Ishikawa (cell line): ENCODE measurements around the gene IL36A.

Experiments used
- CREB1 ChIP-seq: IDR thresholded peaks from 2 replicates; pipeline ENCODE4 v1.6.1; 2012; ENCODE audit warnings: low read depth
- EGR1 ChIP-seq: IDR thresholded peaks from 2 replicates; pipeline ENCODE4 v1.6.1; 2012
- EP300 ChIP-seq: IDR thresholded peaks from 2 replicates; pipeline ENCODE4 v1.6.1; 2012; ENCODE audit warnings: borderline replicate concordance
- RAD21 ChIP-seq: IDR thresholded peaks from 2 replicates; pipeline ENCODE4 v1.6.1; 2012; ENCODE audit warnings: low read depth
- USF1 ChIP-seq: IDR thresholded peaks from 2 replicates; pipeline ENCODE4 v1.6.1; 2012
- ZBTB7A ChIP-seq: IDR thresholded peaks from 2 replicates; pipeline ENCODE4 v1.6.1; 2012; ENCODE audit warnings: low read depth
- TF ChIP-seq, protein P1 (sequence below): IDR thresholded peaks from 2 replicates; pipeline ENCODE4 v1.6.1; 2012; ENCODE audit warnings: low read depth, mild to moderate bottlenecking
- TF ChIP-seq, protein P2 (sequence below): IDR thresholded peaks from 2 replicates; pipeline ENCODE4 v1.6.1; 2012

Gene IL36A

GRCh38 chr2:113057117-113057516 is 51.9 kb downstream of the IL36A start:
- TF ChIP-seq ZBTB7A, result no peak
- TF ChIP-seq, protein P1, sequence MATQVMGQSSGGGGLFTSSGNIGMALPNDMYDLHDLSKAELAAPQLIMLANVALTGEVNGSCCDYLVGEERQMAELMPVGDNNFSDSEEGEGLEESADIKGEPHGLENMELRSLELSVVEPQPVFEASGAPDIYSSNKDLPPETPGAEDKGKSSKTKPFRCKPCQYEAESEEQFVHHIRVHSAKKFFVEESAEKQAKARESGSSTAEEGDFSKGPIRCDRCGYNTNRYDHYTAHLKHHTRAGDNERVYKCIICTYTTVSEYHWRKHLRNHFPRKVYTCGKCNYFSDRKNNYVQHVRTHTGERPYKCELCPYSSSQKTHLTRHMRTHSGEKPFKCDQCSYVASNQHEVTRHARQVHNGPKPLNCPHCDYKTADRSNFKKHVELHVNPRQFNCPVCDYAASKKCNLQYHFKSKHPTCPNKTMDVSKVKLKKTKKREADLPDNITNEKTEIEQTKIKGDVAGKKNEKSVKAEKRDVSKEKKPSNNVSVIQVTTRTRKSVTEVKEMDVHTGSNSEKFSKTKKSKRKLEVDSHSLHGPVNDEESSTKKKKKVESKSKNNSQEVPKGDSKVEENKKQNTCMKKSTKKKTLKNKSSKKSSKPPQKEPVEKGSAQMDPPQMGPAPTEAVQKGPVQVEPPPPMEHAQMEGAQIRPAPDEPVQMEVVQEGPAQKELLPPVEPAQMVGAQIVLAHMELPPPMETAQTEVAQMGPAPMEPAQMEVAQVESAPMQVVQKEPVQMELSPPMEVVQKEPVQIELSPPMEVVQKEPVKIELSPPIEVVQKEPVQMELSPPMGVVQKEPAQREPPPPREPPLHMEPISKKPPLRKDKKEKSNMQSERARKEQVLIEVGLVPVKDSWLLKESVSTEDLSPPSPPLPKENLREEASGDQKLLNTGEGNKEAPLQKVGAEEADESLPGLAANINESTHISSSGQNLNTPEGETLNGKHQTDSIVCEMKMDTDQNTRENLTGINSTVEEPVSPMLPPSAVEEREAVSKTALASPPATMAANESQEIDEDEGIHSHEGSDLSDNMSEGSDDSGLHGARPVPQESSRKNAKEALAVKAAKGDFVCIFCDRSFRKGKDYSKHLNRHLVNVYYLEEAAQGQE, result no peak
- TF ChIP-seq, protein P2, sequence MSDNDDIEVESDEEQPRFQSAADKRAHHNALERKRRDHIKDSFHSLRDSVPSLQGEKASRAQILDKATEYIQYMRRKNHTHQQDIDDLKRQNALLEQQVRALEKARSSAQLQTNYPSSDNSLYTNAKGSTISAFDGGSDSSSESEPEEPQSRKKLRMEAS, result no peak
- no peak for TF ChIP-seq CREB1
- TF ChIP-seq RAD21, result no peak
- TF ChIP-seq EGR1, result no peak
- TF ChIP-seq USF1, result no peak
- TF ChIP-seq EP300, result no peak
